GM21381 (cell line): ENCODE data around the gene TMEM123.
"Not testable (repeated sequence)": the region's sequence is repeated elsewhere in the genome, so short reads cannot be mapped to it uniquely, and the experiment has no call there.

Experiments used
- ATAC-seq: cut with Tn5 transposase; IDR thresholded peaks from one replicate; pipeline ENCODE4 v1.9.1; 2021; ENCODE audit warnings: mild to moderate bottlenecking, moderate library complexity; ENCODE audit not compliant: unreplicated experiment

The TMEM123 gene

DNA sequence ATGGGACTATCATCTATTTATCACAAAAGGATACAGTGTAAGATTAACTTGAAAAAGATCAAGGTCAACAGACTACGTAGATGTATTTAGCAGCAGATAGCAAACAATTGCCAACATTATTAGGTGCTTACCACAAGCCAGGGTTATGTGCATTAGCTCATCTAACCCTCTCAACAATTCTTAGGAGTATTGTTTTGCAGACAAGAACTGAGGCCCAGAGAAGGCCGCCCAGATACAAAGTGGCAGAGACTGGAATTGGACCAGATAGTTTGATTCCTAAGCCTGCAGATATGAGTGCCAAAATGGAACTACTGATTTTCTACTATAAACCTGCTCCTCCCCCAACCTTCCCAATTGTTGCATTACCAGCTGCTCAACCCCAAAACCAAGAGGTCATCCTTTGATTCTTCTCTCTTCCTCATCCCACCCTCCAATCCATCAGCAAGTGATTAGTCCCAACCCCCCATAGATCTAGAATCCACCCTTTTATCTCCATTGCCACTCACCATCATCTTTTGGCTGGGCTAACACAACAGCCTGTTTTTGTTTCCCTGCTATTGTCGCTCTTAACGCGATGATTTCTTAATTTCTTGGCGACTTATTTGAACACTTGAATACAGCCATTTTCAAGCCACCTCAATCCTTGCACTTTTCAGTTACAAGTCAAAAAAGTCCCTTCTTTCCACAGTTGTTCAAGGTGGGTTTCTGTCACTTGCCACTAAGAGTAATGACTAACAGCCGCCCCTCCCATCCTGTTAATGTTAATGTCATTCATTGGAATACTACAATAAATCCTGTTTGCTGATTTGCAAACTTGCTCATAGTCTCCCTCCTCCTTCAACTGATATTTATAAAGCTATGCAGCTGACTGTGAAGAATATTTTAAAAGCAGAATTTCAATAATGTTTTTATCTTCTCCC lies 2.7 kb downstream of the TMEM123 start:
- ATAC-seq = no peak

DNA sequence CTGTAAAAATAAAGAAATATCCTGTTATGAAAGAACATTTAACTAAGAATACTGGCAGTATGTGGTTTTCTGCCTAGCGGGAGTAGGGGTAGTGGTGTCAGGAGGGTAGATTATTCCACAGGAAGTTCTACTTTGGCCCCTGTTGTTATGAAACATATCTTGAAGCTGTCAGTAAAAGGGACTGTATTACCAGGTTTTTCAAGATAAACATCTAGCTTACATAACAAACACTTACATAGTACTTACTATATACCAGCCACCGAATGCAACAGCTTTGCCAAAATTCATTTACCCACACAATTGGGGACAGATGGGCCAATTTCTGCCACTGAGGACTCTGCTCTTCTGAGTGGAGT lies 3.7 kb downstream of the TMEM123 start:
- no peak for ATAC-seq

DNA sequence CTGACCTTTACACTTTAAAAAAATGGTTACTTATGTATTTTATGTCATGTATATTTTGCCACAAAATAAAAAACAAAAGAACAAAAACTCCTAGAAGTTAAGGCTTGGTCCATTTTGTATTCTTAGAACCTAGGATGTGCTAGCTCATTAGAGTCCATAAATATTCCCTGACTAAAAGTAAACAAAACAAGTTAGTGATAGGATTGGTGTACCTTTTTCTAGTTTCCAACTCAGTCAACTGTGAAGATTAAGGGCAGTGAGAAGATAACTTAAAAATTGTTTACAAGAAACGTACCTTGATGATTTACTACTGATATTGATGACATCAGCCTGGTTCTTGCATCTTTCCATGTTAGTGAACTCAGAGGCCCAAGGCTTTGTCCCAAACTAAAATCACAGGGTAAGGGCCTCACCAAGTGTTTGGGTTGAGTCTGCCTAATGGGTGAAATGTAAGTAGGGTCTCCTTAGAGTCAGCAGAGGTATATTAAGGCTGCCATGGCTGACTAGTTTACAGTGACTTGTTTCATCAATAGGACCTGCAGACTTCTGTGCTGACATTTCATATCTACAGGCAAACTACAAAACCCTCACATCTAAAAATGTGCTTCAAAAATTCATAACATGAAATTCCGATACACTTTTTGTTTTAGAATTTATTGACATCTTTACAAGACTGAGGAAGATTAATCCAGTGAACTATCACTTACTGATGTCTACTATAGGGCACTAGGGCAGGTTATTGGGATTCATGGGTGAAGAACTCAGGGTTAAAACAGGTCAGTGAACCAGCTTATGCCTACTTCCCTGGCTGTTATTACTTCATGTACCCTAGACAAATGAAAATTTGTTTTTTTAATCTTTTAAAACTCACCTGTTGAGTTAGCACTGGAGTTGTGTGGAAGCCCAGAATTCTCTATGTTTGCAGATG lies 4.4 kb downstream of the TMEM123 start:
- no peak for ATAC-seq

- peak; percentile 39 for ATAC-seq
Observed at GRCh38 chr11:102447193-102447592, 5.4 kb downstream of the TMEM123 start.

- ATAC-seq = no peak
Observed at GRCh38 chr11:102446606-102447005, 6.0 kb downstream of the TMEM123 start.

- not testable (repeated sequence) for ATAC-seq
Observed at GRCh38 chr11:102444693-102445092, 7.9 kb downstream of the TMEM123 start.

DNA sequence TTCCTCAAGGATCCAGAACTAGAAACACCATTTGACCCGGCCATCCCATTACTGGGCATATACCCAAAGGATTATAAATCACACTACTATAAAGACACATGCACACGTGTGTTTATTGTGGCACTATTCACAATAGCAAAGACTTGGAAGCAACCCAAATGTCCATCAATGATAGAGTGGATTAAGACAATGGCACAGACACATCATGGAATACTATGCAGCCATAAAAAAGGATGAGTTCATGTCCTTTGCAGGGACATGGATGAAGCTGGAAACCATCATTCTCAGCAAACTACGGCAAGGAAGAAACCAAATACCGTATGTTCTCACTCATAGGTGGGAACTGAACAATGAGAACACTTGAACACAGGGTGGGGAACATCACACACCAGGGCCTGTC lies 8.4 kb downstream of the TMEM123 start:
- ATAC-seq = not testable (repeated sequence)

GRCh38 chr11:102439063-102439363 lies 13.6 kb downstream of the TMEM123 start:
- ATAC-seq = not testable (repeated sequence)

- ATAC-seq = no peak
Observed at GRCh38 chr11:102438311-102439062, 14.1 kb downstream of the TMEM123 start.

DNA sequence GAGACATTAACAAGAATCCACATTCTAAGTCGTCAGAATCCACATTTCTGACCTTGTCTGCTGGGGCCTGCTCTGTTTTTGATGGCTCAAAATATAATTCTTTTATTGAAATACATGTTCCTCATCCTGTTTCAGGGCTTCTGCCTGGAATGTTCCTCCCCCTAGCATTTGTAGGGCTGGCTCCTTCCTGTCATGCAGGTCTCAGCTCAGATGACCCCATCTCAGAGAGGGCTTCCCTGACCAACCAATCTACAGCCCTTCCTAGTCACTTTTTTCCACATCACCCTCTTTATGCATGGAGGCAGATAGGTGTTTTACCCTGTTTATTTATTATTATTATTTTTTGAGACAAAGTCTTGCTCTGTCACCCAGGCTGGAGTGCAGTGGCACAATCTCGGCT lies 14.8 kb downstream of the TMEM123 start:
- no peak for ATAC-seq

DNA sequence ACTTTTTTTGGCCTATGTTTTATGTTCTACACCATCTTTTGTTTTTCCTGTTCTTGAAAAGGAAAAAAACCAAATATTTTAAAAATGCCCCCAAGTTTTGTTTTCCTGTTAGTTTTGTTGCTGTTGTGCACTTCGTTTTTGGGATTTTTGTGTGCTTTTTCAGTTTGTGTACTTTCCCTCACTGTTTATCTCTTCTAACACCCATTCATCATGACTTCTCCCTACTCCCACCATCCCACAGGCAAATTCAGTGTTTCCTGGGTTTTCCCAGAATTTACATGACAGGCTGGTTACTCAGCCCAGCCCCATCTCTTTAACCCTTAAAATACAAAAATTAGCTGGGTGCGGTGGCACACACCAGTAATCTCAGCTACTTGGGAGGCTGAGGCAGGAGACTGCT lies 15.6 kb downstream of the TMEM123 start:
- no peak for ATAC-seq

DNA sequence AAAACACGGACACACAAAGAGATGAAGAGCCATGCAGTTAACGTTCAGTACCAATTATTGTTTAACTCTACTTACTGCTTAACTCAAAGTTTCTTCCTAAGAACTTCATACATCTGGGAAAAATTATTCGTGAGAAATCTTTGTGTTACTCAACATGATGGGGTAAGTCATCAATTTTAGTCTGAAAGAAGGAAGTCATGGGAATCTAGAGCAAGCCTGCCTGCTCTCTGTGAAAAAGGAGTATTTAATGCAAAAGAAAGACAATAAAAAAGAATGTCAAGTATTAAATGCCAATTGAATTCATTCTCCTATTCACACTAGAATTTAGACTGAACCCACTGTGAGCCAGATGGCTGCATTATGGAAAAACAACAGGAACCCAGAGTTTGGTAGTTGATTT lies 16.0 kb downstream of the TMEM123 start:
- no peak for ATAC-seq

DNA sequence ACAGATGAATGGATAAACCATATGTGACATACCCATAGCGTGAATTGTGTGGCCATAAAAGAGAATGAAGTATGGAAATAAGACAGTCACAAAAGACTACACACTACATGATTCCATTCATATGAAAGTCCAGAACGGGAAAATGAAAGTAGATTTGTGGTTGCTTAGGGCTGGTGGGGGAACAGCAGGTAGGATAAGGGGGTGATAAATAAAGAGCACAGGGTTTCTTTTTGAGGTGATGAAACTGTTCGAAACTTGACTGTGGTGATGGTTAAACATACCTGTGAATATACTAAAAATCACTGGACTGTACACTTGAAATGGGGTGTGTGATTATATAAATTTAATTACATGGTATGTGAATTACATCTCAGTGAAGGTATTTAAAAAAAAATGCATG lies 16.9 kb downstream of the TMEM123 start:
- no peak for ATAC-seq

- ATAC-seq = not testable (repeated sequence)
Observed at GRCh38 chr11:102433571-102433970, 19.0 kb downstream of the TMEM123 start.

GRCh38 chr11:102432560-102432959 lies 20.0 kb downstream of the TMEM123 start:
- not testable (repeated sequence) for ATAC-seq

DNA sequence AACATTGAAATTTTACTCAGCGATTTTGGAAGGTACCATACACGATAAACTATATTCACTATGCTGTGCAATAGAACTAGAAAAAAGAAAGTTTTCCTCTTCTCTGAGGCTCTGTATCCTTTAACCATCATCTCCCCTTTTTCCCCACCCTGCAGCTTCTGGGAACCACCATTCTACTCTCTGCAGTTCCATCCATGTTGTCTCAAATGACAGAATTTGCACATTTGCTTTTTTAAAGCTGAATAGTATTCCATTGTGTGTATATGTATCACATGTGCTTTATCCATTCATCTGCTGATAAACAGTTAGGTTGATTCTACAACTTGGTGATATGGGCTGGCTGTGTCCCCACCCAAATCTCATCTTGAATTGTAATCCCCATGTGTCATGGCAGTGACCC lies 21.2 kb downstream of the TMEM123 start:
- no peak for ATAC-seq

DNA sequence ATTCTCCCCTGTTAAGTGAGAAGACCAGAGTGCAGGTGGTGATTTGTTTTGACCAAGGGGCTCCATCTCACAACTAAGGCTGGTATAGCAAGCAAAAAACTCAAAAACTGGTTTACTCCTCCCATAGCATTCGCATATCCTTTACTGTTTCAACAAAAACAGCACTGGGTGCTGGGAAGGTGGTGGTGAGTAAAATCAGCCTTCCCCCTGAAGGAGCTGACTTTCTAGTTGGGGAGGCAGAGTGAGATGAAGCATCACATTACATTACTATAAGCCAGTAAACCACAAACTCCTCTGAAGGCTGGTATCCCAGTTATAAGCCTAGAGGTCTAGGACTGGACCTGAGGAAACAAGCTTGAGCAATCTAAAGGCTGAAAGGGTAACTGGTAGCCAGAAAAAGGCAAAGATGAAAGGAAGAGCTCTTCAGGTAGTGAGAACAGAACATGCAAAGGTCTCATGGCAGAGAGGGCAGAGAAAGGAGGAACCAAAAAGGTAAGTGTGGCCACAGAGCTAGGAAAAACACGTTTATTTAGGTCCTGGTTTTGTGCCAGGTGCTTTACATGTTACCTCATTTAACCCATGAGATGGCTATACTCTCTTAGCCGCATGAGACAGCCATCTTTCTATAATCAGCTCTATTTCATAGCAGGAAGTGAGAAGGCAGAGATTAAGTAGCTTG lies 22.3 kb downstream of the TMEM123 start:
- ATAC-seq = peak; percentile 87

GRCh38 chr11:102429691-102430090 lies 22.9 kb downstream of the TMEM123 start:
- ATAC-seq = peak; percentile 8

- no peak for ATAC-seq
Observed at GRCh38 chr11:102429226-102429625, 23.3 kb downstream of the TMEM123 start.

DNA sequence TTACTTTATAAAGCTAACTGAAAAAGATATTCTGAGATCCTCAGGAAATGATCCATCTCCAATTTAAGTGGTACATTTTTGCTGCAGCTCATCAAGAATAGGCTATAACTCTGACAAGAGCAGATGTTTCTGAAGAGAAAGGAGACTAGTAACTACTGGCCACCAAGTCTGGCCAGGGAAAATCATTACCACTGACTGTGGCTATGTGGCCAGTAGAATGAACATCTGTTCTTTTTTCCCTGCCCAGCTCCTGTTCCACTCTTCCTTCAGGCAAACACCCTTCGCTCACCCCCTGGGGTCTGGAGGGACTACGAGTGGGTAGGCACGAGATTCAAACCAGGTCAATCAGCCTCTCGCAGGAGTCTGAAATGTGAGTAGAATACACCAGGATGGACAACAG lies 23.9 kb downstream of the TMEM123 start:
- no peak for ATAC-seq

GRCh38 chr11:102427068-102427467 lies 25.5 kb downstream of the TMEM123 start:
- ATAC-seq = no peak
